ENCODE data around the gene NCK2.

DNA sequence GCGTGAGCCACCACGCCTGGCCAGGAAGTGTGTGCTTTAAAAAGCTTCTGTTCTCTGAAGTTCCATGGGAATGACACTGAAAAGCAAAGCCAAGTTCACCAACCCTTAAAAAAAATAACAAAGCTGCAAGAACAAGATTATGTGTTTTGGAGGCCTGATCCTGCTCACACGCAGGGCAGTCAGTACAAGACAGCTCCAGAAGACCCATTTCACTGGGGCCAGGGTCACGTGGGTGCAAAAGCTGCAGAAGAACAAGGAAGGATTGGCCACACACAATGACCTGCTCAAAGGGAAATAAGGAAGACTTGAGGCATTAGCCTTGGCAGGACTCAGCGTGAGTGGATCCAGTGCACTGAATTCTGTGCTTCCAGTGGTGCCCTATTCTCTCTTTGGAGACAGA, 187.9 kb downstream of the NCK2 start:
- TF ChIP-seq, protein P1, sequence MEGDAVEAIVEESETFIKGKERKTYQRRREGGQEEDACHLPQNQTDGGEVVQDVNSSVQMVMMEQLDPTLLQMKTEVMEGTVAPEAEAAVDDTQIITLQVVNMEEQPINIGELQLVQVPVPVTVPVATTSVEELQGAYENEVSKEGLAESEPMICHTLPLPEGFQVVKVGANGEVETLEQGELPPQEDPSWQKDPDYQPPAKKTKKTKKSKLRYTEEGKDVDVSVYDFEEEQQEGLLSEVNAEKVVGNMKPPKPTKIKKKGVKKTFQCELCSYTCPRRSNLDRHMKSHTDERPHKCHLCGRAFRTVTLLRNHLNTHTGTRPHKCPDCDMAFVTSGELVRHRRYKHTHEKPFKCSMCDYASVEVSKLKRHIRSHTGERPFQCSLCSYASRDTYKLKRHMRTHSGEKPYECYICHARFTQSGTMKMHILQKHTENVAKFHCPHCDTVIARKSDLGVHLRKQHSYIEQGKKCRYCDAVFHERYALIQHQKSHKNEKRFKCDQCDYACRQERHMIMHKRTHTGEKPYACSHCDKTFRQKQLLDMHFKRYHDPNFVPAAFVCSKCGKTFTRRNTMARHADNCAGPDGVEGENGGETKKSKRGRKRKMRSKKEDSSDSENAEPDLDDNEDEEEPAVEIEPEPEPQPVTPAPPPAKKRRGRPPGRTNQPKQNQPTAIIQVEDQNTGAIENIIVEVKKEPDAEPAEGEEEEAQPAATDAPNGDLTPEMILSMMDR (IDR thresholded peaks at IDR 0.05; ENCODE audit: low read depth, low read length, poor library complexity, severe bottlenecking), result no peak
- no peak for TF ChIP-seq EZH2phosphoT487 (IDR thresholded peaks at IDR 0.05; ENCODE audit: borderline replicate concordance, low read length)

All from DOHH2 (cell line).